NOMO-1 treated with DMSO at 0.1 percent for 48 hours (cell line): ENCODE results near the gene NCOA5.

ENCODE experiments used
- DNase-seq: peaks from one replicate; lab custom pipeline; 2025; ENCODE audit not compliant: unreplicated experiment; lab: John Stamatoyannopoulos, UW

Gene NCOA5

DNA sequence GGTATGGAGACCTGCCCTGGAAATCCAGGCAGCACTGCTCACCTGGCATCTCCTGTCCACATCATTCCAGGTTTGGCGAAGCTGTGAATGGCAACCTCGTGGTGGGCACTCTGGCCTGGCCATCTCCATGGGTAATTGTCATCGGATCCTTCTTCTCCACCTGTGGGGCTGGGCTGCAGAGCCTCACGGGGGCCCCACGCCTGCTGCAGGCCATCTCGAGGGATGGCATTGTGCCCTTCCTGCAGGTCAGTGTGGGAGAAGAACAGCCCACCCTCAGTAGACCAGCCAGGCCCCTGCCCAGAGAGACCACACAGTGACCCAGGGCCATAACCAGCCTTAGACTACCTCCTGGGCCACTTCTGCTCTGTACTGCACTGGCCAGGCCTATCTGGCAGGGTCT, 44.9 kb downstream of the NCOA5 start:
- no peak for DNase-seq

DNA sequence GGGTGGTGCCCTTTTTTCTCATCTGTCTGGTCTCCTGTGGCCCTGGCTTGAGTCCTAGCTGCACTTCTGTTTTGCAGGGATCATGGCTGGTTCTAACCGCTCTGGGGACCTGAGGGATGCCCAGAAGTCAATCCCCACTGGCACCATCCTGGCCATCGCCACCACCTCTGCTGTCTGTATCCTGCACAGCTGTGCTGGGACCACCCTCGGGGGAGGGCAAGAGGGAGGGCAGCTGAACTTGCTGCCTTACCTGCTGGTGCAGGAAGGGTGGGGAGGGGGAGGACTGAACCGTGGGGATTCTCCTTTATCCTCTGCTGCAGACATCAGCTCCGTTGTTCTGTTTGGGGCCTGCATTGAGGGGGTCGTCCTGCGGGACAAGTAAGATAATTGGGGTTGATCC, 46.2 kb downstream of the NCOA5 start:
- no peak for DNase-seq

DNA sequence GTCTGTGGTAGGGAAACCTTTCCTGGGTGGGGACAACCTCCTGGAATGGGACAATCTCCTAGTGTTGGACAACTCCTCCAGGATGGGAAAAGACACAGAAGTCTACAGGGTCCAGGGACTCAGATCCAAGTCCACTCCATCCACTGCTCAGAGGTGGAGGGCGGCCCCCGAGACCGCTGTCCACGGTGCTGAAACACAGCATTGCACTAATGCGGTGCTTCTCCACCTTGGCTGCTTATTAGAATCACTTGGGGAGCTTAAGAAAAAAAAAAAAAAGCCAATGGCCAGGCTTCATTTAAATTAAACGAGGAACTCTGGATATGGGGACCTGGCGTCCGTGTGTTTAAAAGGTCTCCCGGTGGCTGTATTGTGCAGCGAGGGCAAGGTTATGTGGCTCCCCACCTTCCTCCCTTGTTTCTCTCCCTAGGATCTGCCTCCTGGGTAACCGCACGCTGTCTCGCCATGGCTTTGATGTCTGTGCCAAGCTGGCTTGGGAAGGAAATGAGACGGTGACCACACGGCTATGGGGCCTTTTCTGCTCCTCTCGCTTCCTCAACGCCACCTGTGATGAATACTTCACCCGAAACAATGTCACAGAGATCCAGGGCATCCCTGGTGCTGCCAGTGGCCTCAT, 48.7 kb downstream of the NCOA5 start:
- DNase-seq, result peak; percentile 8

DNA sequence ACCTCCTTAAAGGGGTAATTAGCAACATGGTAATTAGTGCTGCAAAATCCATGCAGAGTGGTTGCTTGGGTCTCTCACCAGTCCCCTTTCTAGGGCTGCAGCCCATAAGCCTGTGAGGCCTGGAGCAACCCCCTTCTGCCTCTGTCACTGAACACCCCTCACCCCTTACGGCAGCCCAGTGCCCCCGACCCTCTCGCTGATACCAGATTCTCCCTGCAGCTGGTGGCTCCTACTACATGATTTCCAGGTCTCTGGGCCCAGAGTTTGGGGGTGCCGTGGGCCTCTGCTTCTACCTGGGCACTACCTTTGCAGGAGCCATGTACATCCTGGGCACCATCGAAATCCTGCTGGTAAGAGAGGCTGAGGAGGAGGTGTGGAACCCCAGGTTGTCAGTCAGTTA, 52.7 kb downstream of the NCOA5 start:
- DNase-seq, result no peak

DNA sequence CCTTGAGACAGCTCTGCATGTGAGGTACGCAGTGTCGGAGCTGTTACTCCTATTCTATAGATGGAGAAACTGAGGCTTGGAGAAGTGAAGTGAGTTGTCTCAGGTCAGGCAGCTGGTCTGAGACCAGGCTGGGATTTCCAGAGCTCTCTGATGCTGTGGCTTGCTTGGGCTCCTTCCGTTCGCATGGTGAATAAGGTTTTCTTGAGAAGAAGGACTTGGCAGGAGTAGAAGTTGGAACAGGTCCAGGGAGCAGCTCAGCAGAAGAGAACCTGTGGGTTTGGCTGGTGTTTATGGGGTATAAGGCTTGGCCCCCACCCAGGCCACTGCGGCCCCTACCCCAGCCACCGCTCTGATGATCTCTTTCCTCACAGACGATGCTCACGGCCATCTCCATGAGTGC, 53.4 kb downstream of the NCOA5 start:
- no peak for DNase-seq

DNA sequence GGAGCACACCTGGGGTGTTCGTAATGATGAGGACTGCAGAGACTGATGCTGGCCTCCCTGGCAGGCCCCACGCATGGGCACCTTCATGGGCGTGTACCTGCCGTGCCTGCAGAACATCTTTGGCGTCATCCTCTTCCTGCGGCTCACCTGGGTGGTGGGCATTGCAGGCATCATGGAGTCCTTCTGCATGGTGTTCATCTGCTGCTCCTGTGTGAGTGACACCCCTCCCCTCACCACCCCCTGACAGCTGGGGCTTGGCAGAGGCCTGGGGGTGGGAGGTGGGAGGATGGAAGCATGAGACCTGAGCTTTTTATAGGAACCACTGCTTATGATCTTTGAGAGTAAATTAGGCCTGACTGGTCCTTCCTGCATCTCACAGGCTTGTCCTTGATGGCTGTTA, 54.0 kb downstream of the NCOA5 start:
- no peak for DNase-seq

DNA sequence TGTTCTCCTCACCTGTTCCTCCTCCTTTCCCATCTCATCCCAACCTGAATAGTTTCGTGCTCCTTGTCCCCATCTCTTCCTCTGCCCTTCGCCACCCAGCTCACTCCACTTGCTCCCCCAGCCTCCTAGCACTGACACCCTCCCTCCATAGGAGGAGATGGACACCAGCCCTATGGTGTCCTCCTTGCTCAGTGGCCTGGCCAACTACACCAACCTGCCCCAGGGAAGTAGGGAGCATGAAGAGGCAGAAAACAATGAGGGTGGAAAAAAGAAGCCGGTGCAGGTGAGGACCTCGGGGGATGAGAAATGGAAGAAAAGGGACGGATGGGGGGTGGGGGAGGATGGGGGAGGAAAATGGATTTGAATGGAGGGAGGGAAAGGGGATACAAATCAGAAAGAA, 54.5 kb downstream of the NCOA5 start:
- no peak for DNase-seq

DNA sequence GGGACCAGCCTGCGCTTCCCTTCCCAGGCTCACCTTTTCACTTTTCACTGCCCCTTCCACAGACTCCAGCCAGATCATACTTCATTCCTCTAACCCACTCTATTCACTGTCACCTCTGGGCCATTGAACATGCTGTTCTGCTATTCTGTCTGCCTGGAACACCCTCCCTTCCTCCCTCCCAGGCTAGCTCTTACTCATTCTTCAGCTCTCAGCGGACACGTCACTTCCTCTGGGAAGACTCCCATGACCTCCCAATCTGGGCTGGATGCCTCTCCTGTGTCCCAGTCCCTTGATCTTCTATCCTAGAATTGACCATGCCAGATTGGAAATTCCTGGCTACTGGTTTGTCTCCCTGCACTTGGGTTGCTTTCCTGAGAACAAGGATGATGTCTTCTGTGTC, 55.7 kb downstream of the NCOA5 start:
- no peak for DNase-seq

DNA sequence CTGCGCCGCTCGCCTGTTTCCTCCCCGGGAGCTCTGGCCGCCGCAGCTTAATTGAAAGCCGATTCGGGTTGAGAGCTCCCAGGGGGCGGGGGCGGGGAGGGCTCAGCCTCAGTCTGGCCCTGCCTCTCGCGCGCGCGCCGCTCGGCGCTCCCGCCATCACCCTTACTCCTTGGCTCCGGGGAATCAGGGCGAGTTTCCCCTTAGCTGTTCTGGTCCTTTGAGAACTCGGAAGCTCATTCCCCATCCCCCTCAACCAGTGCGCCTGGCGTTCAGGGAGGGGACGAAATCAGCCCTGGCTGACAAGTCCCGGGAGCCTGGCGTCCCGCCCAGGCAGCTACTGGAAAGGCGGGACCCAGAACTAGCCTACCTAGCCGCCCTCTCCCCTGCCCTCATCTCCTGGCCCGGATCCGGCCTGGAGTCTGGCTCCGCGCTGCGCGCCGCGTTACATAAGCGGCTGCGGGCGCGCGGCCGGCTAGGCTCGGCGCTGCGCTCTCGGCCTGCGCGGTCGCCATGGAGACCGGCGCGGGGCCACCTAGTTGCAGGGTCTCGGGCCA, 58.0 kb downstream of the NCOA5 start:
- no peak for DNase-seq

DNA sequence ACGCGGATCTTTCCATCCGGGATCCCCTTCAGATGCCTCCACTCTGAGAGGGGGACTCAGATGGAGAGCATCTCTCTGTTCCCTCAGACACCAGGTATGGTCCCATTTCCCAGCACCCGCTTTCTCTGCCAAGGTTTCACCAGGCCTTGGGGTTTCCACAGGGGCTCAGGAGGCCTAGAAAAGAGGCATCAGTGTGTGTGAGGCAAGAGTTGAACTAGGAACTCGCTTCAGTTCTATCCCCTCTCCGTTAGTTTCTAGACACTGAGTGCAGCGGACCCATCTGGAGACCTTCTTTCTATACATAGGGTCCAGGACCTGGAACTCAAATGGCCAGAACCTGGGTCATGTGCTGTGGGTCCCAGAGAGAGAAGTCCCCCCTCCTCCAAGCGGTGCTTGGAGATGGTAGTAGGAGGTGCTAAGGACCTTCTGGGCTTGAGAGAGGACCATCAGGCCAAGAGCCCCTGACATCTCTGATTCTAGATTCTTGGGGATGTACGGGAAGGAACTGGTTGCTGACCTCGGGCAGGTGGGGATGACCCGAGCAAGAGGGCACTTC, 58.7 kb downstream of the NCOA5 start:
- no peak for DNase-seq

DNA sequence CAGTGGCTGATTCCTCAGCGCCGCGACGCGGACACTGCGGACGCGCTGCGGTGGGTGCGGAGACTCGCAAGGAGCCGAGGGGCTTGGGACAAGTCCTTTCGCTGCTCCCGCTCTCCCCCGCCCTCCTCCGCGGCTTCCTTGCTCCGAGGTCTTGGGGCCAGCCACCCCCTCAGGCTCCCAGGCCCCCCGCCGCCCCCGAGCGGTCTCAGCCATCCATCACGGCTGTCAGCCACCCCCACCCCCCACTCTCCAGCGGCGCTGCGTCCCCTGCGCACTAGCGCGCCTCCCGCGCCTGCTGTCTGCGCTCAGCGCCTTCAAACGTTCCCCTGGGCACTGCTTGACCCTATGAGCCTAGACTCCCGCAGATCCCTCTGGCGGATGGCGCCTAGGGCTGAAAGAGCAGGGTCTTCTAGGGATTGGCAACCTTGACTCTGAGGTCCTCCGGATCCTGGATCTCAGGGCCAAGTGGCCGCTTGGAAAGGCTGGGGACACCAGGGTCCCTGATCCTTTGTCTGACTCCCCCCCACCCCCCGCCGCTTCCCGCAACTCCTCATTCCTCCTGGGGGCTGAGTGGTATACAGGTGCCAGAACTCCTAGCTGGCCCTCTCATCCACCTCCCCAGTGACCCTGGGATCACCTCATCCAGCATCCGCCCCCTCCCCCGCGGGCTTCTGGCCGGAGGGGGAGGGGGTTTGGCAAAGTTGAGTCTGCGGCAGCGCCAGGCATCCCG, 59.3 kb downstream of the NCOA5 start:
- DNase-seq, result no peak

DNA sequence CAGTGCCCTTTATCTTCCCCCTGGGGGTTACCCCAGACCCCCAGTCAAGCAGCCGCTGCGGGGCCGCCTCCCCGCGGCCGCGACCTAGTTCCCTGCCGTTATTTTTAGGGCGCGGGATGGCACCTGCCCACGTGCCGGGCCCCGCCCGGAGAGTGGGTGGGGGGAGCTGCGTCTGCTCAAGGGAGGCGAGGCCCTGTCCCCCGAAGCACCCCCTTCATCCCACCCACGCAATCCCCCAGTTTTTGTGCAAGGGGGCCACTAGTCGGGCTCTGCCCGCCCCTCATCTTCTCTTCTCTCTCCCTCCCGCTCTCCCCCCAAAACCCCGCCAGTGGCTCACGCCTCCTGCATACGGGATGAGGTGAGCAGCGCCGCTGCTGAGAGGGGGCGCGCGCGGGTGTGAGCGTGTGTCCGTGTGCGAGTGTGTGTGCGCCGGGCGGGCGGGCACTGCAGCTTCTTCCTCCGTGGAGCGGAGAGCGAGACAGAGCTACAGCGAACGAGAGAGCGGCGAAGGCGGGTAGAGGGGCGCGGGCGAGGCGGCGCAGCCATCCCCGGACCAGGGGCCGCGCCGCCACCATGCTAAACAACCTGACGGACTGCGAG, 60.9 kb downstream of the NCOA5 start, which contains the start of gene SLC12A5:
TSS of gene SLC12A5 (plus strand) at position 444 of the 600 bp plus-strand sequence. CDS start at position 574, 130 bp downstream.
- no peak for DNase-seq

DNA sequence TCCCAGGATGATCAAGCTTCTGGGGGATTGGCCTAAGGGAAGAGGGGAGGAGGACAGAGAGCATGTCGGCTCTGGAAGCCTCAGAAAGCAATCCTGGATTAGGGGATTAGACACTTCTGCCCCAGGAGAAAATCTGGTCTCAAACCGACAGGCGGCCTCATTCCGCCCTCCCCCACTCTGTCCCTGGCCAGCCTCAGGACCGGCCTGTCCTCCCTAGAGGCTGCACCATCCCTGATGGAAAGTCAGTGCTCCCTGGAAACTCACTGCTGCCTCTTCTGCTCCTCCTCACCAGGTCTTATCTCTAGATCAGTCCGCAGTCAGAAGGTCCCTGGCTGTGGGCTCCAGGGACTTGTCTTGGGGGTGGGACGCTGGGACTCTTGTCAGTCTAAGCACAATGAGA, 61.7 kb downstream of the NCOA5 start:
- no peak for DNase-seq

DNA sequence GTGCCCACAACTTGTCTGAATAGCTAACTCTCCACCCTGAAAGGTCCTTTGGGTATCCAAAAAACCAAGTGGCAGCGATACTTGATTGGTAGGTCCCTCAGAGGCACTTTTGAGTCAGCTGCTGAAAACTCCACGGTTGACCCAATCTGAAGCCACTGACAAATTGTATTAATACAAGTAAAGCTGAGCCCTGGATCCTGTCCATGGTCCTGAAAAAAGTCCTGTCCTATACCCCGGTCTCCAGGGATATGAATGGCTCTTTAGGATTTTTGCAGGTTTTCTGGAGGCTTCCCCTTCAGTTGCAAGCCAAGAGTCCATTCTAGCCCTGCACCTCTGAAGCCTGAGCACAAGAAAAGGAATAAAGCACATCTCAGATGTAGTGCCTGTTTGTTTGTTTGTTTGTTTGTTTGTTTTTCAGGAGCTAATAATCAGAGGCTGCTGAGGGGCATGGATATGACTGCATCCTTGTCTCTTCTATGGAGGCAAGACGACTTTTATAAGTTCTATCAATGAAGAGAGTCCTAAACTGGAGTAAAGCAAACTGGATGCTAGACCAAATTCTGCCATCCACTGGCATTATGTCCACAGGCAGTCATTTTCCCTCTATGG, 62.4 kb downstream of the NCOA5 start:
- DNase-seq, result no peak

DNA sequence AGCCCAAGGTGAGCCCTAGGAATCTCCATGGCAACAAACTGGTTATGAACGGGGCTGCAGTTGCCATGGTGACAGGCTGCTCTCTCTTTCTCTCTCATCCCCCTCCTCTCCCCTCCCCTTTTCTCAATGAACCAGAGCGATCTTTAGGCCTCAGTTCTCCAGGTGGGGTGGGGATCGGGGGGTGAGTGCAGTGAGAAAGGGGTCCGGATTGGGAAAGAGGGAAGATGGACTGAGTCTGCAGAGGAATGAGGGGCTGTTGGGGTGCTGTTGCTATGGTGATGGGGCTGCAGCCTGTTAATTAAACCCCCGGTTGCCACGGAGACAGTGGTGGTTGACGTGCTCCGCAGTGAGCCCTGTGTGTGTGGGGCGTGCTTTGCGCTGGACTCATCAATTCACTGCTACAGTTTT, 64.4 kb downstream of the NCOA5 start:
- no peak for DNase-seq

DNA sequence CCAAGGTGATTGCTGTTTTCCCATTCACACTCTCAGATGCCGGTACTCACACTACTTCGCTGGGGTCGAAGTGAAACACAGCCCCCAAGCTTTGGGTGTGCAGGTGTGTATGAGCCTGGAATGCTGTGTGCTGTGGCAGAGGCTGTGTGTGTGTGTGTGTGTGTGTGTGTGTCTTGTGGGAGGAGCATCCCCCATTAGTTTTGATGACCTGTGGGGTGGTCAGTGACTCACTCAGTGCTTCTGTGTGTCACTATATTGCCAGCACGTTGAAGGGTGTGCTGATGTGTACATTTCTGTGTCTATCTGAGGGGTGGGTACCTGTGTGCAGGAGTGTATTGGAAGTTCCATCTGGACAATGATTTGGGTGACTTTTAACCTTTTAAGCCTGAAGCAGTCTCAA, 65.8 kb downstream of the NCOA5 start:
- no peak for DNase-seq

DNA sequence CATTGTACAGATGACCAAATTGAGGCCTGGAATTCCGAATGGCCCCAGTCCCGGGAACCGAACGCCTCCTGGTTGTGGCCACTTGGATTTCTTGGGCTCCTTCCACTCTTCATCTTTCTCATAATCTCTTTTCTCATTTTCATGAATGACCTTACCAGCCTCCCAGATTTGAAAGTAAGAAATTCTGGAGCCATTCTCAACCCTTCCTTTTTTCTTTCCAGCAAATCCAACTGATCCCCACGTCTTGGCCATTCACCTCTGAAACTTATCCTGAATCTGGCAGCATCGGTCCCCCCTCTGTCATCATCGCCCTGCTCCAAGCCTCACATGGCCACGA, 66.6 kb downstream of the NCOA5 start:
- no peak for DNase-seq

DNA sequence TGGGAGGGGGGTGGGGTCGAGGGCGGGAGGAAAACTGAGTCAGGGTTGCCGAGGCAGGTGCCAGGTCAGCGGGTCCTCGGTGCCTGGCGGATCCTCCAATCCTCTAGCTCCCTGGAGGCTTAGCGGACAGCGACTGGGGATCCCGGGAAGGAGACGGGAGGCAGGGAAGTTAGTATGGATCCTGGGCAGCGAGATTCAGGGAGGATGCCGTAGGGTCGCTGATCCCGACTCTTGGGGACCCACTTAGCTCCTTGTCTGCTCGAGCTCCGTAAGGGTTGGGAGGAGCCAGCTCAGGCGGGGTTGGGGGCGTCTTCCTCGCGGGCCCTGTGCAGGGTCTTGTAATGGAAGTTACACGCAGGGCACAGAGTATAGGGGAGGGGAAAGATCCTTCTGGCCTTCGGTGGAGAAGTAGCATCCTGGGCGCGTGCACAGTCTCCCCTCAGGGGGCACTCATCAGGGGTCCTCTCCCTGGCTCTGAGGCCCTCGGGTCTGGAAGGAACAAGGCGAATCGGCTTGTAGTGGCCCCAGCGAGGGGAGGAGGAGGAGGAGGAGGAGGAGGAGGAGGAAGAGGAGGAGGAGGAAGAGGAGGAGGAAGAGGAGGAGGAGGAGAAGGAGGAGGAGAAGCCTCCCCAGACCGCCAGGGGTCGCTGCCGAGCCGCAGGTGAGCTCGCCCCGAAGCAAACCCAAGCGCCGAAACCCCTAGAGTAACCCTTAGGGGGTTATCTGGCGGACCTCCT, 67.2 kb downstream of the NCOA5 start:
- DNase-seq, result peak; percentile 38

DNA sequence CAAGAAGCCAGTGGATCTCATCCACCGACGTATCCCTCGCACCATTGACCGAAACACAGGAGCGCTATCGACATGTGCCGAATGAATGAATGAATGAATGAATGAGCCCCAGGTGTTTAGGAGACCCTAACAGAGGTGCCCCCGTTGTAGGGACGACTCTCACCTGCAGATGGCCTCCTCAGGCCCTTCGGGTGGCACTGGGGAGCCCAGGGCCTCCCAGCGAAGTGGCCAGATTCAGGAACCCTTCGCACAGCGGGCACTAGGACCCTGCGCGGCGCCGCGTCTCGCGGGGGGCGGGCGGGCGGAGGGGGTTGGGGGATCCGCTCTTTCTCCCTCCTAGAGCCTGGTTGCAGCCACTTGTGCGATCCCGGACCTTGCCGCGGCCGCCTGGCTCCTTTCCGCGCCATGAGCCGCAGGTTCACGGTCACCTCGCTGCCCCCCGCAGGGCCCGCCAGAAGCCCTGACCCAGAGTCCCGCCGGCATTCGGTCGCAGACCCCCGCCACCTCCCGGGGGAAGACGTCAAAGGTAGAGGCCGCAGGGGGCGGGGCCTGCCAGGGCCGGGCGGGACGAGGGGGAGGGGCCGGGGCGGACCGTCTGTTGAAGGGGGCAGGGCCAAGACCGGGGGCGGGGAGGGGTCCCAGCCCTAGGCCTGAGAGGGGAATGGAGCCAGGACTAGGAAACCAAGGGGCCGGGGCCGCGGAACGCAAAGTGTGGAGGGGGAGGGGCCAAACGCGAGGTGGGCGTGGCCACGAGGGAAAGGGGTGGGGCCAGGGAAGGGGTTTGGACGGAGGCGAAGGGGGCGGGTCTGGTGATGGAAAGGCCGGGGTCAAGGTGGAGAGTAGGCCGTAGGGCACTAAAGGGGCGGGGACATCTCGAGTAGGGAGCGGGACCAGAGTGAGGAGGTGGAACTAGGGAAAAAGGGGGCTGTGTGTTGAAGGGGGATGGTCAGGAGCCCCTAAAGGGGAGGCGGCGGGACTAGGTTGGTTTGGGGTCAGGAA, 68.1 kb downstream of the NCOA5 start:
- peak; percentile 37 for DNase-seq

DNA sequence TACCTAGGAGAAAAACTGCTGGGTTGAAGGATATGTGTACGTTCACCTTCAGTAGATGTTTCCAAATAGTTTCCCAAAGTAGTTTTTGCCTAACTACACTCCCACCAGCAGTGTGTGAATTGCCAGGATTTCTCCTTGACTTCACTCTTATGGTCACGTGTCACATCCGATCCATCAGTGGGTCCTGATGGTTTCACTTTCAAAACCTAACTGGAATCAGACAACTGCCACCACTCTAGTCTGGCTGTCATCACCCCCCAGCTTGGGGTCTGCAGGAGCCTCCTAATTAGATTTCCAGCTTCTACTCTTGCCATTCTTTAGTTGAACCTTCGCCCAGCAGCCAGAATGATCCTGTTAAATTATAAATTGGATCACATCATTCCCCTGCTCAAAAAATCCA, 69.2 kb downstream of the NCOA5 start:
- no peak for DNase-seq
